ENCODE measurements around the gene TP53I13. TPM values are rescaled to one million over a fixed set of nuclear protein-coding genes. Genes with fewer than 3 reads are reported as not detected.

The TP53I13 gene
- total and polyA plus RNA-seq, 2 of the 13 experiments (the other 11 are each of a cell fraction or from before 2014, with no cell fraction given), result 16.9 to 25.7 TPM

DNA sequence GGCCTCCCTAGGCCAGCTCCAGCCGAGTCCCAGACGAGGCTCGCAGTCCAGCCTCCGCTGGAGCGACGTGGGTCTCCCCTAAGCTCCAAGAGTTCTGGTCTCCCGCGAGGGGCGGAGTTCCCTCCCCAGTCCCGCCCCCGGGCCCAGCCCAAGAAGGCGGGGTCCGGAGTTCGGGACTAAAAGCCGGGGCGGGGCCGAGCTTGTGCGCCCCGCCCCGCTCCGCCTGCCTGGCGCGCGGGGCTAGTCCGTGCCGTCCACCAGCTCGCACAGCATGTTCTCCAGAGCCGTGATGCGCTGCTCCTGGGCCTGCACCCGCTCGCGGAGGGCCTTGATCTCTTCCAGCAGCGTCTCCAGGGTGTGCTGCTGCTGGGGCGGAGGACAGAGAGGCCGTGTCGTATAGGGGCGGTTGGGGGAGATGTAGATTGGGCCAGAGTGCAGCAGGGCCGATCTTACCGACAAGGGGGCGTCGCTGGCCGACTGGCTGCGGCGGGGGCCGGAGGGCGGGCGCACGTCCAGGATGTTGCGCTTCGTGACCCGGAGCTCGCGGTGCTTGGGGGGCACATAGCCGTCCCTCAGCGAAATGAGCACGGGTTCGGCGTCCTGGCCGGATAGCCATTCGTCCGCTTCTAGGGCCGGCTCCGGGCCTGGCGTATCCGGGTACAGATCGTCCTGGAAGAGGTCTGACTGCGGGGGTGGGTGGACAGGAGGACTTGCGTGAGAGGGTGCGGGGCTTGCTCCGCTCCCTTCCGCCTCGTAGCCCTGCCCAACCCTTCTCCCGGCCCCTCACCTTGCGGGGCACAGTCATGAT is 47.2 kb downstream of the TP53I13 start (continued):
- TF ChIP-seq, protein P1, sequence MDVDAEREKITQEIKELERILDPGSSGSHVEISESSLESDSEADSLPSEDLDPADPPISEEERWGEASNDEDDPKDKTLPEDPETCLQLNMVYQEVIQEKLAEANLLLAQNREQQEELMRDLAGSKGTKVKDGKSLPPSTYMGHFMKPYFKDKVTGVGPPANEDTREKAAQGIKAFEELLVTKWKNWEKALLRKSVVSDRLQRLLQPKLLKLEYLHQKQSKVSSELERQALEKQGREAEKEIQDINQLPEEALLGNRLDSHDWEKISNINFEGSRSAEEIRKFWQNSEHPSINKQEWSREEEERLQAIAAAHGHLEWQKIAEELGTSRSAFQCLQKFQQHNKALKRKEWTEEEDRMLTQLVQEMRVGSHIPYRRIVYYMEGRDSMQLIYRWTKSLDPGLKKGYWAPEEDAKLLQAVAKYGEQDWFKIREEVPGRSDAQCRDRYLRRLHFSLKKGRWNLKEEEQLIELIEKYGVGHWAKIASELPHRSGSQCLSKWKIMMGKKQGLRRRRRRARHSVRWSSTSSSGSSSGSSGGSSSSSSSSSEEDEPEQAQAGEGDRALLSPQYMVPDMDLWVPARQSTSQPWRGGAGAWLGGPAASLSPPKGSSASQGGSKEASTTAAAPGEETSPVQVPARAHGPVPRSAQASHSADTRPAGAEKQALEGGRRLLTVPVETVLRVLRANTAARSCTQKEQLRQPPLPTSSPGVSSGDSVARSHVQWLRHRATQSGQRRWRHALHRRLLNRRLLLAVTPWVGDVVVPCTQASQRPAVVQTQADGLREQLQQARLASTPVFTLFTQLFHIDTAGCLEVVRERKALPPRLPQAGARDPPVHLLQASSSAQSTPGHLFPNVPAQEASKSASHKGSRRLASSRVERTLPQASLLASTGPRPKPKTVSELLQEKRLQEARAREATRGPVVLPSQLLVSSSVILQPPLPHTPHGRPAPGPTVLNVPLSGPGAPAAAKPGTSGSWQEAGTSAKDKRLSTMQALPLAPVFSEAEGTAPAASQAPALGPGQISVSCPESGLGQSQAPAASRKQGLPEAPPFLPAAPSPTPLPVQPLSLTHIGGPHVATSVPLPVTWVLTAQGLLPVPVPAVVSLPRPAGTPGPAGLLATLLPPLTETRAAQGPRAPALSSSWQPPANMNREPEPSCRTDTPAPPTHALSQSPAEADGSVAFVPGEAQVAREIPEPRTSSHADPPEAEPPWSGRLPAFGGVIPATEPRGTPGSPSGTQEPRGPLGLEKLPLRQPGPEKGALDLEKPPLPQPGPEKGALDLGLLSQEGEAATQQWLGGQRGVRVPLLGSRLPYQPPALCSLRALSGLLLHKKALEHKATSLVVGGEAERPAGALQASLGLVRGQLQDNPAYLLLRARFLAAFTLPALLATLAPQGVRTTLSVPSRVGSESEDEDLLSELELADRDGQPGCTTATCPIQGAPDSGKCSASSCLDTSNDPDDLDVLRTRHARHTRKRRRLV (CRISPR knock-in tag; IDR thresholded peaks at IDR 0.05), result peak; percentile 85; the same call in 1 of the 2 replicates
- TF ChIP-seq AGO1 (IDR thresholded peaks at IDR 0.05; ENCODE audit: low read depth, low read length, poor library complexity, severe bottlenecking) (peak; percentile 70), ZNF30 (CRISPR knock-in tag; IDR thresholded peaks at IDR 0.05) (no peak), SIN3B (IDR thresholded peaks at IDR 0.05; ENCODE audit: low read length) (no peak), ARHGAP35 (CRISPR knock-in tag; IDR thresholded peaks at IDR 0.05; ENCODE audit: borderline replicate concordance) (0 out of 2 replicates have a peak, but pooled peaks have one; percentile 28), ZFY (CRISPR knock-in tag; IDR thresholded peaks at IDR 0.05) (peak; percentile 49; the same call in 1 of the 2 replicates), ZFAT (CRISPR knock-in tag; conservative IDR thresholded peaks at IDR 0.05) (no peak)
- TF ChIP-seq, protein P2, sequence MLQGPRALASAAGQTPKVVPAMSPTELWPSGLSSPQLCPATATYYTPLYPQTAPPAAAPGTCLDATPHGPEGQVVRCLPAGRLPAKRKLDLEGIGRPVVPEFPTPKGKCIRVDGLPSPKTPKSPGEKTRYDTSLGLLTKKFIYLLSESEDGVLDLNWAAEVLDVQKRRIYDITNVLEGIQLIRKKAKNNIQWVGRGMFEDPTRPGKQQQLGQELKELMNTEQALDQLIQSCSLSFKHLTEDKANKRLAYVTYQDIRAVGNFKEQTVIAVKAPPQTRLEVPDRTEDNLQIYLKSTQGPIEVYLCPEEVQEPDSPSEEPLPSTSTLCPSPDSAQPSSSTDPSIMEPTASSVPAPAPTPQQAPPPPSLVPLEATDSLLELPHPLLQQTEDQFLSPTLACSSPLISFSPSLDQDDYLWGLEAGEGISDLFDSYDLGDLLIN (CRISPR knock-in tag; IDR thresholded peaks at IDR 0.05; ENCODE audit: borderline replicate concordance), result no peak
- TF ChIP-seq, protein P3, sequence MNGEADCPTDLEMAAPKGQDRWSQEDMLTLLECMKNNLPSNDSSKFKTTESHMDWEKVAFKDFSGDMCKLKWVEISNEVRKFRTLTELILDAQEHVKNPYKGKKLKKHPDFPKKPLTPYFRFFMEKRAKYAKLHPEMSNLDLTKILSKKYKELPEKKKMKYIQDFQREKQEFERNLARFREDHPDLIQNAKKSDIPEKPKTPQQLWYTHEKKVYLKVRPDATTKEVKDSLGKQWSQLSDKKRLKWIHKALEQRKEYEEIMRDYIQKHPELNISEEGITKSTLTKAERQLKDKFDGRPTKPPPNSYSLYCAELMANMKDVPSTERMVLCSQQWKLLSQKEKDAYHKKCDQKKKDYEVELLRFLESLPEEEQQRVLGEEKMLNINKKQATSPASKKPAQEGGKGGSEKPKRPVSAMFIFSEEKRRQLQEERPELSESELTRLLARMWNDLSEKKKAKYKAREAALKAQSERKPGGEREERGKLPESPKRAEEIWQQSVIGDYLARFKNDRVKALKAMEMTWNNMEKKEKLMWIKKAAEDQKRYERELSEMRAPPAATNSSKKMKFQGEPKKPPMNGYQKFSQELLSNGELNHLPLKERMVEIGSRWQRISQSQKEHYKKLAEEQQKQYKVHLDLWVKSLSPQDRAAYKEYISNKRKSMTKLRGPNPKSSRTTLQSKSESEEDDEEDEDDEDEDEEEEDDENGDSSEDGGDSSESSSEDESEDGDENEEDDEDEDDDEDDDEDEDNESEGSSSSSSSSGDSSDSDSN (CRISPR knock-in tag; IDR thresholded peaks at IDR 0.05), result peak; percentile 66
- TF ChIP-seq, protein P4, sequence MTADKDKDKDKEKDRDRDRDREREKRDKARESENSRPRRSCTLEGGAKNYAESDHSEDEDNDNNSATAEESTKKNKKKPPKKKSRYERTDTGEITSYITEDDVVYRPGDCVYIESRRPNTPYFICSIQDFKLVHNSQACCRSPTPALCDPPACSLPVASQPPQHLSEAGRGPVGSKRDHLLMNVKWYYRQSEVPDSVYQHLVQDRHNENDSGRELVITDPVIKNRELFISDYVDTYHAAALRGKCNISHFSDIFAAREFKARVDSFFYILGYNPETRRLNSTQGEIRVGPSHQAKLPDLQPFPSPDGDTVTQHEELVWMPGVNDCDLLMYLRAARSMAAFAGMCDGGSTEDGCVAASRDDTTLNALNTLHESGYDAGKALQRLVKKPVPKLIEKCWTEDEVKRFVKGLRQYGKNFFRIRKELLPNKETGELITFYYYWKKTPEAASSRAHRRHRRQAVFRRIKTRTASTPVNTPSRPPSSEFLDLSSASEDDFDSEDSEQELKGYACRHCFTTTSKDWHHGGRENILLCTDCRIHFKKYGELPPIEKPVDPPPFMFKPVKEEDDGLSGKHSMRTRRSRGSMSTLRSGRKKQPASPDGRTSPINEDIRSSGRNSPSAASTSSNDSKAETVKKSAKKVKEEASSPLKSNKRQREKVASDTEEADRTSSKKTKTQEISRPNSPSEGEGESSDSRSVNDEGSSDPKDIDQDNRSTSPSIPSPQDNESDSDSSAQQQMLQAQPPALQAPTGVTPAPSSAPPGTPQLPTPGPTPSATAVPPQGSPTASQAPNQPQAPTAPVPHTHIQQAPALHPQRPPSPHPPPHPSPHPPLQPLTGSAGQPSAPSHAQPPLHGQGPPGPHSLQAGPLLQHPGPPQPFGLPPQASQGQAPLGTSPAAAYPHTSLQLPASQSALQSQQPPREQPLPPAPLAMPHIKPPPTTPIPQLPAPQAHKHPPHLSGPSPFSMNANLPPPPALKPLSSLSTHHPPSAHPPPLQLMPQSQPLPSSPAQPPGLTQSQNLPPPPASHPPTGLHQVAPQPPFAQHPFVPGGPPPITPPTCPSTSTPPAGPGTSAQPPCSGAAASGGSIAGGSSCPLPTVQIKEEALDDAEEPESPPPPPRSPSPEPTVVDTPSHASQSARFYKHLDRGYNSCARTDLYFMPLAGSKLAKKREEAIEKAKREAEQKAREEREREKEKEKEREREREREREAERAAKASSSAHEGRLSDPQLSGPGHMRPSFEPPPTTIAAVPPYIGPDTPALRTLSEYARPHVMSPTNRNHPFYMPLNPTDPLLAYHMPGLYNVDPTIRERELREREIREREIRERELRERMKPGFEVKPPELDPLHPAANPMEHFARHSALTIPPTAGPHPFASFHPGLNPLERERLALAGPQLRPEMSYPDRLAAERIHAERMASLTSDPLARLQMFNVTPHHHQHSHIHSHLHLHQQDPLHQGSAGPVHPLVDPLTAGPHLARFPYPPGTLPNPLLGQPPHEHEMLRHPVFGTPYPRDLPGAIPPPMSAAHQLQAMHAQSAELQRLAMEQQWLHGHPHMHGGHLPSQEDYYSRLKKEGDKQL (CRISPR knock-in tag; IDR thresholded peaks at IDR 0.05; ENCODE audit: low read depth), result no peak
- TF ChIP-seq, protein P5, sequence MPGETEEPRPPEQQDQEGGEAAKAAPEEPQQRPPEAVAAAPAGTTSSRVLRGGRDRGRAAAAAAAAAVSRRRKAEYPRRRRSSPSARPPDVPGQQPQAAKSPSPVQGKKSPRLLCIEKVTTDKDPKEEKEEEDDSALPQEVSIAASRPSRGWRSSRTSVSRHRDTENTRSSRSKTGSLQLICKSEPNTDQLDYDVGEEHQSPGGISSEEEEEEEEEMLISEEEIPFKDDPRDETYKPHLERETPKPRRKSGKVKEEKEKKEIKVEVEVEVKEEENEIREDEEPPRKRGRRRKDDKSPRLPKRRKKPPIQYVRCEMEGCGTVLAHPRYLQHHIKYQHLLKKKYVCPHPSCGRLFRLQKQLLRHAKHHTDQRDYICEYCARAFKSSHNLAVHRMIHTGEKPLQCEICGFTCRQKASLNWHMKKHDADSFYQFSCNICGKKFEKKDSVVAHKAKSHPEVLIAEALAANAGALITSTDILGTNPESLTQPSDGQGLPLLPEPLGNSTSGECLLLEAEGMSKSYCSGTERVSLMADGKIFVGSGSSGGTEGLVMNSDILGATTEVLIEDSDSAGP (CRISPR knock-in tag; IDR thresholded peaks at IDR 0.05; ENCODE audit: borderline replicate concordance), result peak; percentile 48; the same call in 1 of the 2 replicates

All from HepG2 (cell line).